Hematopoietic multipotent progenitor cell treated with erythropoietin and hydrocortisone succinate and interleukin-3 and kit ligand, for 17 days (in vitro differentiated cells): ENCODE data around the gene LNX1.

Source experiments
- DNase-seq: peaks from one replicate; pipeline ENCODE4 v3.0.0-alpha.2; 2015; ENCODE audit warnings: low spot score

Gene LNX1

DNA sequence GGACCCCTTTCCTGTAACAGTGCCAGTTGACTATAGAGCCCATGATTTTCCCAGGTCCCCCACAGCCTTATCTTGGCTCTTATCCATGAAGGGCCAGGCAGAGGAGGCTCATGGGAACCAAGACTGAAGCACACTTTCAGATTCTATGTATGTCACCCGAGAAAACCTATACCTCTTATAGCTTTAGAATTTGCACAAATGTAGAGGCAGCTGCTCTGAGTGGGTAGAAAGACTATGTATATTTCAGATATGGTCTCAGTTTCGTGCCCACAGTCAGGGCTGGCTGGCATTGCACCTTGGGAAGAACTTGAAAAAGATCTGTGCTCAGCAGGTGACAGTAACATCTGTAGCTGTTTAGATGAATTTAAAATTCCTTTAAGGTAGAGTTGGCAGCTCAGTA lies 8.3 kb upstream of the LNX1 start:
- DNase-seq, result no peak

DNA sequence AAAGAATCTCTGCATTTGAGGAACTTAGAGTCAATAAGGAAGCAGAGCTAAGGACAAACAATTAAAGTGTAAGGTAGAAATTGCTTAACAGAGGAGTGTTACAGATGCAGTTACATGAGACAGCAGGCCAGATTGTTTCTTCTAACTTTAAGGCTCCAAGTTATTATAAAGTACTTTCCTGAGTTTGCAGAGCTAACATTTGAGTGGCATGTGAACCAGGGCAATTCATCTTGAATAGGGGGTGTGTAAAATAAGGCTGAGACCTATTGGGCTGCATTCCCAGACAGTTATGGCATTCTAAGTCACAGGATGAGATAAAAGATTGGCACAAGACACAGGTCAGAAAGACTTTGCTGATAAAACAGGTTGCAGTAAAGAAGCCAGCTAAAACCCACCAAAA lies 7.6 kb upstream of the LNX1 start:
- no peak for DNase-seq

DNA sequence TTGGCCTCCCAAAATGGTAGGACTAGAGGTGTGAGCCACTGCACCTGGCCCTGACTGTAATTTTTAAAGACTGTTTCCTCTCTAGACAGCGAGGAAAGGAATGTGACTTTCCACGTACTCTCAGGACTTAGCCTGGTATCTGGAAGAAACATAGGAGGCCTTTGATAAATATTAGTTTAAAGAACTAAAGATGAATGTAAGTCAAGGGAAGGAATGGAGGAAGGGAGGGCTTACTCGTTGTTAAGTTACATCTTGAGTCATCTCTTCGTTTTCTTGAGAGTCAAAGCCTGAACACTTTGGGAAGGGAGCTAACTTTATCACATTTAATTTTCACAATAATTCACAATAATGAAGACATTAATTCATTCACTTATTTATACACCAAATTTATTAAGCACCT lies 7.2 kb upstream of the LNX1 start:
- no peak for DNase-seq

DNA sequence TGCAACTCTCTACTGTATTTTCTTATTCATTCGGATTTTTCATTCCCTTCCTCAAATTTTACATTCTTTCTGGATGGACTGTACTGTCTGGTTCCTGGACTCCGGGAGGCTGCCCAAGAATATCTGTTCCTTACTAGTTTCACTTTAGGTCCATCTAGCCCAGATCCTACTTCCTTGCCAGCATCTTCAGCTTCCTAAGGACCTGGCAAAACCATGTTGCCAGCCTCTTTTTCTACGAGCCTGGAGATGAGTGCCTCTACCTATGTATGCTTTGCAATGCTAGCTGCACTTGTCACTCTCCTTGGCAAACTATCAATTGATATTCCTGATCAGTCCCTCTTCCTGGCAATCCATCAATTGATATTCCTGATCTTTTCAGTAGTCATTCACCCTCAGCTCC lies 5.6 kb upstream of the LNX1 start:
- no peak for DNase-seq

DNA sequence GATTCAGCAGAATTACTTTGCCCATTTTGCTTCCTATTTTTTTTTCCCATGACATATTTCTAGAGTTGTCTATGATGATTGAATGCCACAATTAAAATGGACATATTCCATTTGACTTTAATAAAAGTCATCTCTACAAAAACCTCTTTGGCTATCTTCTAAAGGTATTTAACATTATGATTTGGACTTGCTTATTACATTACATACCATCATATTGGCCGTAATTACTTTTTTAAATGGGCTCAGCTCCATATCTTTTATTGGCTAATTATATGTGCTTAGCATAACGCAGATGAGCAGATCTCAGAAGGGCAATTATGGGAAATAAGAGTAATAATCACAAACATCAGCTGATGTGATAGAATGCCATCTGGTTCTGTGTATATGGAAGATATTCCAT lies 4.5 kb upstream of the LNX1 start:
- no peak for DNase-seq

DNA sequence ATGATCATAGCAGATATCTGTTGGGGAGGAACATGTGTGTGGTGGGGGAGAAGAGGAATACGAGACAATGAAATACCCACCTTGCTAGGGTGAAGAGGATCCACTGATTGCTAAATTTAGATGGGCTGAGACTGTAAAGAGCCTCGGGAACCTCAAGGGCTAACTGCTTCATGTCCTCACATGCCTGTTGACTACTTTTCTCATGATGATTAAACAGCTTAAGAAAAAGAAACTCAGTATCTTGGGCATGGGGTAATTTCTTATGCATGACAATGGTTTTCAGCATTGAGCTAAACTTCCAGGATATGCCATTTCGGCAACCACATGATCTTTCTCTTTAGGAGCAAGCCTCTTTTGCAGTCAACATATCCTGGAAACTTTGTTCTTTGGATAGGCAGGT lies 3.9 kb upstream of the LNX1 start:
- no peak for DNase-seq

DNA sequence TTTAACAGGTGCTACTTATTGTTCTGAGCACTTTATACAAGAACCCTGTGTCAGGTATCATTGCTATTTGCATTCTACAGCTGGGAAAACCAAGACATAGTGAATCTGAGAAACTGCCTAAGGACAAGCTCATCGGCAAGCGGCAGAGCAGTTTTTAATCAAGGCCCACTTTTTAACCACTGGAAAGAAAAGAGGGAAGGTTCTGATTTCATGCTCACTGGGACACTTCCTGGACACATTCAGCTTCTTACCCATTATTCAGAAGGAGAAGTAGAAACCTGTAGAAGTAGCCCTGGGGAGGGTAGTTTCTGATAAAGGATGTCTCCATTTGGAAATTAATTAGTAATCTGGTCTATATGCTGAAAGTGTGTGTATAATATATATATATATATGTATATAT lies 2.5 kb upstream of the LNX1 start:
- DNase-seq, result no peak

DNA sequence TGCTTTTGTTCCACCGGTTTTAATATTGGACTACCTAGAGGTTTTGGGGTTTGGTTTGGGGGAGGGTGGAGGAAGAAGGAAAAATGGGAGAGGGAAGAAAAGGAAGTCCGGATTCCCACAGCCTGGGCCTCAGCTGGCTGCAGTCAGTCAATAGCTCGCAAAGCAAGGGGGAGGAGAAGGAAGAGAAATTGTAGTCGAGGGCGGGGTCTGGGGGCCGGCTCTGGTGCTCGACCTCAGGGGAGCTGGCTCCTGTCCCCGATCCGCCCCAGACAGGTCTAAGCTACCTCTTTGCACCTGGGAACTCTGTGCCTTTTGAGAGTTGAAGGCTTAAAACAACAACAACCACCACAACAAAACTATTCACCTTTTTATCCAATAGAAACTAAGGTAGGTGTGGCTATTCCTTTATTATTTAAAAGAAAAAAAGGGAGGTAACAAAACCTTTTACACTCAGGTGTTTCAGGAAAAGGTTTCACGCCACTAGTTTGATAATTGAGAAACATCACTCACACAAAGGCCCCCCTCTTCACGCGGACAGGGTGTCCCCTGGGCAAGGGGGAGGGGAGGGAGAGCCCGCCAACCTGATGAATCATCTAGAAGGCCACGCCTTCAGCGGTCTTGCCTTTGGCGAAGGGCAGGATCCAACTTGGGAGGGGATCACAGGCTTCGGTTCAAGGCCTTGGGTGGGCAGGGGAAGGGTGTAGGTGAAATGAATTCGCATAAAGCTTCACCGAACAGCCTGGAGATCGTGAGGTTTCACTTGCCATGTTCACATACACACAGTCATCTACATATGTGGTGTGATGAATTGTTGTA lies 1.6 kb upstream of the LNX1 start:
- DNase-seq, result no peak

DNA sequence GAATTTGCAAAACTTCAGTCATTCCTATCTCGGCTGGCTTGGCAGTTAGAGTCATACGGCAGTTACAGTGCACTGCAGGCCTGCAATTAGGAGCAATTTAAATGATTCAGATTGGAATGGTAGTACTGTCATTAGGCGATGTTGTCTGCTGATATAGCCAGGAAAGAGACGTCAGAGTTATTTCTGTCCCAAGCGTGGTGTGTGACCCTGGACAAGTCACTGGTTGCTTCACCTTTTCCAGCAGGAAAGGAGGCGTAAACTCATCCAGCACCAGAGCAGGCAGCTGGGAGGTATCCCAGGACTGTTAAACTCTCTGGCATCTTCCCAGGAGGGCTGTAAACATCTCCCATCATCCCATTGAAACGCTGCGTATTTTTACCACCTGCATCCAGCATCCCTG lies 836 bp upstream of the LNX1 start:
- DNase-seq, result no peak

DNA sequence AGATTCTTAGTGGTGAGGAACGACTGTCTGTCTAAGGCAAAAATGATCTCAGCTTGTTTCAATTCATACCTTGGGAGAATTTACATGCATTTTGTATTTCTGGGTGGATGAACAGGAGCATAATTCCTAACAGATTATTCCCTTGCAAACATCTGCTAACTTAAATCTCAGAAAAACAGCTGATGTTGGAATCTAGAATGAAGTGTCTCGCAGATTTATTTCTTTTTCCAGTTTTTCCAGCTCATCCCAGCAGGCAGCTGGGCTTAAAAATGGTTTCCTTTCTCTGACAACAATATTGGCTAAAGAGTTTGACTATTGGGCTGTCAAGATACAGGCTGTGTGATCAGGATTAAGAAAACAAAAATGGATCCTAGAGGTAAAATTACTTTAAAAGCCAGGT lies 1.1 kb downstream of the LNX1 start:
- DNase-seq, result no peak

DNA sequence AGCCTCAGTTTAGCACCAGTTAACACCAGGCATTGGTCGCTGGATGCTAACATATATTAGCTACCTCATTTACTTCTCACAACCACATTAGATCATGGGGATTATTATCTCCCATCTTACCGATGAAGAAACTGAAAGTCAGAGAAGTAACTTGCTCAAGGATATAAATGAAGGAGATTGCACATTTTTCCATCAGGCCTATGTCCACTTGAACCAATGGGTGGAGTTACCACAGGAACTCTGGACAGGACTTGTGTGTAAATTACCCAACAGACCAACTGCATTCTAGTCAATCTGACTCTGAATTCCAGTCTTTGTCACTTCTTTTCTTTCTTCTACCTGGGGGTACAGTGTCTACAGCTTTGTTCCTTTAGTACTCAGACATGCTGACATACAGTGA lies 1.8 kb downstream of the LNX1 start:
- no peak for DNase-seq

DNA sequence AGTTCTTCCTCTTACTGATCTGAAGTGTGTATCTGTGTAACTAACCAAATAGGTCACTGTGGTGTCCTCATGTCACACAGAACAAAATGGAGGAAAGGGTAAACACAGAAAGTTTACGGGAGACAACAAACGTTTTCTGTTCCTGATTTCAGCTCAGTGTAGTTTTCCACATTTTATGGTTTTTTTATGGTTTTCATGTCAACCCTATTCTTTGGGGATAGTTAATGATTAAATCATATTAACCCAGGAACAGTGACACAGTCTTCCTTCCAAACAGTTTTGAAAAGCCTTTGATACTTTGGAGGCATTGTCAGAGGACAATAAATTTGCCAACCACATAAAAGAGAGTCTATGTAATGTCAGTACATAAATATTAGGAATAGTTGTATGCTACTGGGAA lies 4.2 kb downstream of the LNX1 start:
- DNase-seq, result no peak

DNA sequence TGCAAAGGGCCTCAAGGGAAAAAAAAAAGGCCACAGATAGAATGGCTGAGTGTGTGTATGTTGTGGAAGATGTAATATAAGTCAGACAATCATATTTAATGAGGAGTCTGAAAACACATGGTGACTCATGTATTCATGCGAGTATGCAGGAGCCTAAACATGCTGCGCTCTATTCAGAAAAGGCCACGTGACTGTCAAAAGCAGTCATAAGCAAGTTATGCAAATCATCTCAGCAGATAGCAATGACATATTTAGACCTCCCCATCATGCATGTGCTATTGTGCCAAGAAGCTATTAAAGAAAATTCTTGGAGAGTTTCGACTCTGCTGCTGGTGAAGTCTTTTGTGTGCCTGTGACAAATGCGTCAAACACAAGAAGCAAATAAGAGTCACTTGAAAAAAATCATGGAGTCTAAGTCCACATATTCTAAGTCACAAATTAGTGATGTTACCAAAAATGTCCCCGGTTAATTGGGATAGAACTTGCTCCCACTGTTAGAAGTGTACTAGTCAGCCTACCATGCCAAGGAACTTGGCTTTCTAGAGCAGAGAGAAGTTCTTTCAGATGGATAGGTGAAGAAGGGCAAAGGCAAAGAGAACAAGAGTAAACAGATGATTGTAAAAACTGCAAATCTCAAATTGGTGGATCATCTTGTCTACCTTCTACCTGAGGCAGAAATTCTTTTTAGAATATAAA lies 5.0 kb downstream of the LNX1 start:
- DNase-seq, result no peak

DNA sequence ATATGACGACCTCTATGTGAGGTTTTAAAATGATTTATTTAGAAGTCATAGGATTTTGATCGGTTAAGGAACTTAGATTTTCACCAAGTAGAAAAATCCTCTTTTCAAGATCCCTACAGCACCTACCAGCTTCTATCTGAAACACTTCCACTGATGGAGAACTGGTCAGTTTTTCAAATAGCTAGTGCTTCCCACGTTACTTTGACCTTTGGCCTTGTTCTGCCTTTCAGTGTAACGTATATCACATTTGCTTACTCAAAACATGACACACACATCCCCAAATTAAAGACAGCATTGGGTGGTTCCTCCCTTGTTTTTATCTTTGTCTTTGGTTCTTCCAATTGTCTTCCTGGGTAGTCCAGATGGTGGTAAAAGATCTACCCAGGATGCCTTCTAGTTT lies 6.6 kb downstream of the LNX1 start:
- DNase-seq, result no peak

DNA sequence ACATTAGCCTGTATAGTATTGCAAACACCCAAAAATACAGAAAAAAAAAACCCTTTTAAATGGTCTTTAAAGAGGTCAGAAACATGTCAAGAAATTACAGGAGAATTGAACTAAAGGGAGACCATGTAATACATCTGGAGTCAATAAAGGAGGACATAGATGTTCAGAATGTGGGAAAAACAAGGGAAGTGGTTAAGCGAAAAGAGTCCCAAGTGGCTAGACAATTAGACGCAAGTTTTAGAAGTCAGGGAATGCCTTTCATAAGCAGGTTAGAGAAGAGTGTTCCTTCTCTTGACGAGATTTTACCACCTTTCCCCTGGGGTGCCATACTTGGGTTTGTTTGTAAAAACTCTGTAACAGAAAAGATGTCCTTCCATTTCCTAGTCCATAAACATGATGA lies 7.8 kb downstream of the LNX1 start:
- no peak for DNase-seq

DNA sequence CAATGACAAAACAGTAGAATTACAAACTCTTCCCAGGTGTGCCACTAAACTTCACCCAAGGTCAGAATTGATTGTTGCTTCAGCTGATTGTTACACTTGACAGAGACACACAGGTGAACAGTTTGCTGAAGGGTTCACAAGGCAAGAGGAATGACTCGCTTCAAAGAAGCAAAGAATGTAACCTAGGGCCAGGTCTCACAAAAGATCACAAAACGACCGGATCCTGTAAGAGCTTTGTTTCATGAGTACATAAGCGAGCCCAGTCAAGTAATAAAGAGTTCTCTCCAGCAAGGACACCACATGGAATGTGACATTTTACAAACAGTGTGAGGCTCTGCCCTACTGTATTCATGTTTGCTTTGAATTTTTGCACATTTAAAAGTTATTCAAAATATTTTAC lies 9.1 kb downstream of the LNX1 start:
- no peak for DNase-seq

DNA sequence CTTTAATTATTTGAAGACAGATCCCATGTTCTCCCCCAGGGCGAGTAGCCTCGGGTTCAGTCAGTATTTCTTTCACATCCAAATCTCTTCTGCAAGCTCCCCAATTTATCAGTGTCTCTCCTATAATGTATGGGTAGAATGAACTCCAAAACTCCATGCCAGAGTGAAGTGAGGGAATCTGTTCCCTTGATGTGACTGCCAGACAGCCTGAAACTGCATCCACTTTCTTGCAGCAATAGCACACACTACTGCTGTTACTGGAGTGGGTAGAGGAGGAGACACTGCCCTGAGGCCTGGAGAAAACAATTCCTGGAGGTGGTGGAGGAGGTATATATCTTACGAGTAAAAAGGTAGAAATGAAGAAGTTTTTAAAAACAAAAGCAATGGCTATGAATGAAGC lies 11.0 kb downstream of the LNX1 start:
- no peak for DNase-seq

DNA sequence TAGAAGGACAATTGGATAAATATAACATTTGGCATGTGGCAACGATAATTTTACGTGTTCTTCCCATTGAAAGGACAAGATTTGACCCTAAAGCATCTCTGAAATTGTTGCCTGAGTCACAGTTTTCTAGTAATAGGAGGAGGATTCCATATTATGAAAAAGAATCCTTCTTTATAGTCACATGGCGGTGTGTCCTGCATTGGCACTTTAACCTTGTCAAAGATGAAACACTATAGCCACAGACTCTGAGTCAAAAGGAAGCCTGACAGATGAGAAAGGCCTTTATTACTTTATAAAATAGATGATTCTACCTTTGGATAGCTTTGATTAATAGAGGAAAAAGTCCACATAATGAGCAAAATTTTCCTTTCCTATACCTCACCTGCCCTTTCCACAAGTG lies 11.5 kb downstream of the LNX1 start:
- DNase-seq, result no peak

DNA sequence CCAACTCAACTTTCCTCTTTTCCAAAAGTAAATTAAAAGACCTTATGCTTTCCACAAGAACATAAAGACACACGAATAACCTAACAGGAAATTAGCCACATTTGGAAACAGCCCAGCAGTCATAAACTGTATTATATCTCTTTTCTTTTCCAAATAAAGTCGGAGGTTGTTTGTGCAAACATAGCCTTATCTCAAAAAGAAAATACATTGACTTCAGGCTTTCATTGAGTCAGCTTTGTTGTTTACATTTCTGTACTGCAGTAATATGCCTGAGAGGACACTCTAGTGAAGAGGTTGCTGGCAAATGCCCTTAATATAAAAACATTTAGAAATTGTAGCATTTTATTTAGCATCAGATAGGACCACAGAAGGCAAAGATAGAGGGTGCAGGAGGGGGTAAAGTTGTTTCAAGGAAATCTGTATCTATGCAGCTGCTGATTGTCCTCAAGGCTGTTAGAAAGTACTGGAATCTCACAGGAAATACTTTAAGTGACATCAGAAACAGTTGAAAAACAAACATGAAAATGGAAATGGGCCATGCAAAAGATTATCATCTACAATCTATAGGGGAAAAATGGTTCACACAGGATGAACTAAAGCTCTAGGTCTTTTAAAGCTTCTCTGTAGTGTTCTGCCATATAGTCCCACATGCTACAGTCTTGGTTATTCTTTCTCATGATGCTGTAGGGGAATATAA lies 14.5 kb downstream of the LNX1 start:
- no peak for DNase-seq

DNA sequence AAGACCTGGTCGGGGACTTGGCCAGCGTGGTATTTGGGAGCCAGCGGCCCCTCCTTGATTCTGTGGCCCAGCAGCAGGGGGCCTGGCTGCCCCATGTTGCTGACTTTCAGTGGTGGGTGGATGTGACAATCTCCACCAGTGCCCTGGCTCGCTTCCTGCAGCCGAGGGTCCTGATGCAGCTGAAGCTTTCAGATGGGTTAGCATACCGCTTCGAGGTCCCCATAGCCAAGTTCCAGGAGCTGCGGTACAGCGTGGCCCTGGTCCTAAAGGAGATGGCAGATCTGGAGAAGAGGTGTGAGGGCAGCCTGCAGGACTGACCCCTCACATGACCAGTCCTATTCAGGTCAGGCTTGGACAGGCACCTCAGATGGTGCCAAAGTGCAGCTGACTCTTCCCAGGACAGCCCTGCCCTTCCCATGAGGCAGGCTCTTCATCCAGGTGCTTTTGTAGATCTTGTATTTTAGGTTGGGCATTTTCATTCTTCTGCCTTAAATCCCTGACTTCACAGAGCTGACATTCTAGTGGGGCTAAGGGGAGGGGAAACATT lies 15.1 kb downstream of the LNX1 start:
- no peak for DNase-seq

DNA sequence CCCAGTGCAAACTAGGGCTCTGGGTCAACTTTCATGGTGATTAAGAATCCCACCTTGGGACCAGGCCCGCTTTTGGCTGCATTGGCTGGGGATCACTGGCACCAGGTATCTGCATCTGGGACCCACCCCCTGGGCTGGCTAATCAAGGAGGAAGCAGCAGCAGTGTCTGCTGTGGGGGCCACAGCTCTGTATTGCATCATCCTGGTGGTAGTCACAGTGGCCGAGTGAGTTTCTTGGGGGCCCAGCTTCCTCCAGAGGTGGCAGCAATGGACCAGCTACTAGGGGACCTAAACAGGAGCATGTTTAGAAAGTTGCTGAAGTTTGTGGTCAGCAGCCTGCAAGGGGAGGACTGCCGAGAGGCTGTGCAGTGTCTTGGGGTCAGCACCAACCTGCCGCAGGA lies 15.7 kb downstream of the LNX1 start:
- no peak for DNase-seq

DNA sequence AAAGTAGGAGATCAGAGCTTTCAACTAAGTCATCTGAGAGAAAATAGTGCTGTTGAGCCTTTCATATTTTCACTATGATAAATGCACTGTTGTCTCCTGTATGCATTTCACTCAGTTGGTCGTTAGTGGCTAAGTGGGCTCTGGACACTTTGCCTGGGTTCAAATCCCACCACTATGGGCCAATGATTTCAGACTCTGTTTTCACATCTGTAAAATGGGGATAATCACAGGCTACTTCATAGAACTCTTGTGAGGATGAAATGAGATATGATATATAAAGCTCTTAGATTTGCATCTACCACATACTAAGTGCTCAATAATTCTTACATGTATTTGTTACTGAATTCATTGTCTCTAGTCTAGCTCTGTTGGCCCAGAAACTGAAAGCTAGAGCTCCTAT lies 16.8 kb downstream of the LNX1 start:
- no peak for DNase-seq

DNA sequence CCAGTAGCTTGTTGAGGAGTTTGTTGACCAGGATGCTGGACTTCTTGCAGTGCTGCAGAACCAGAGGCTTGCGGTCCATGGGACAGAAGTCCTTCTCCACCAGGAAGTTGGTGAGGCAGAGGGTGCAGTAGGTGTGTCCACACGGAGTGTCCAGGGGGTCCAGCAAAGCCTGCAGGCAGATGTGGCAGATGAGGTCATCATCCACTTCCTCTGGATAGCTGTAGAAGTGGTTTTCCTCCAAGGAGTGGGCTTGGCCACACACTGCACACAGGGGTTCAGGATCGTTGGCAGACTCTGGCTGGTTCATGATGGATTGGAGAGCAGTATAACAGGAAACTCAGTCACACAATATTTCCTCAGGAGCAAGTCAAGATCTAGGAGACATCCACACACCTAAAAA lies 17.6 kb downstream of the LNX1 start:
- DNase-seq, result no peak
